Mucosa of gallbladder (tissue), 1 donor: ENCODE results near the gene FAM76B. TPM values are rescaled to one million over a fixed set of nuclear protein-coding genes. Genes with fewer than 3 reads are reported as not detected.

ENCODE experiments used
- DNase-seq: peaks from one replicate; pipeline ENCODE4 v3.0.0-alpha.2; 2020; ENCODE audit warnings: low spot score
- total RNA-seq: library from RNA; stranded (reverse); gene quantifications from one replicate; pipeline ENCODE4 v1.2.1, GENCODE V29; 2021
- donor health status: DM: no; HTN: no; CAD: no.

The FAM76B gene
- total RNA-seq, 1 donor from 2014 or later, result 24.2 TPM

DNA sequence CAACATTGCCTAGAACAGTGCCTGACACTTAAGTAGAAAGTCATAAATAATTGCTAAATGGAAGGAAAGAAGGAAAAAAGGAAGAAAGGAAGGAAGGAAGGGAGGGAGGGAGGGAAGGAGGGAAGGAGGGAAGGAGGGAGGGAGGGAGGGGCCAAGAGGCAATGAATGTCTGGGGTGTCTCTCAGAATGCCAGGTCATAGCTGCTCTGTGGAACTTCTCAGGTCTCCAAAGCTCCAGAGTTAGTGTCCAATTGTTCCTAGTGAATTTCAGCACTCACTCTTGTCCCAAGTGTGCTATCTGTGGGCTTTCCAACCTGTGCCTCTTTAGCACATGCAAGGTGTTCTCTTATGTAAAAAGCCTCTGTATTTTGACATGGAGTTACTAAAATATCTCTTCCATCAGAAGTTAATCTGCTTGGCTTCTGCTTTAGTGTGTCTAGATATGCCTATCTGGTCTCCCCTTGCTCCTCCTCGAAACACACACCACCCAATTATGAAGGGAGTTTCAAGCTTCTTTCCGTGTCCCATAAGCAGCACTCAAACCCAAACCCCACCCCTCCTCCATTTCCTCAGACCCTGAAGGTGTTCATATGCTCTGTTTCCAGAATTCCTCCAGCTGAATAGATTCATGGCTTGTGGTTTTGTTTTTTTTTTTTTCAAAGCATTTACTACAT lies 56.5 kb downstream of the FAM76B start:
- DNase-seq, result no peak

DNA sequence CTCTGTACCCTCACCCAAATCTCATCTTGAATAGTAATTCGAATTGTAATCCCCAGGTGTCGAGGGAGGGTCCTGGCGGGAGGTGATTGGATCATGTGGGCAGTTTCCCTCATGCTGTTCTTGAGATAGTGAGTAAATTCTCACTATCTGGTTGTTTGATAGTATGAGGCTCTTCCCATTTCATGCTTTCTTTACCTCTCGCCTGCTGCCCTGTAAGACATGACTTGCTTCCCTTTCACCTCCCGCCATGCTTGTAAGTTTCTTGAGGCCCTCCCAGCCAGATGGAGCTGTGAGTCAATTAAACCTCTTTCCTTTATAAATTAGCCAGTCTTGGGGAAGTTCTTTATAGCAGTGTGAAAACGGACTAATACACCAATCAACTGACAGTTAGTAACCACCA lies 60.1 kb downstream of the FAM76B start:
- DNase-seq, result no peak

DNA sequence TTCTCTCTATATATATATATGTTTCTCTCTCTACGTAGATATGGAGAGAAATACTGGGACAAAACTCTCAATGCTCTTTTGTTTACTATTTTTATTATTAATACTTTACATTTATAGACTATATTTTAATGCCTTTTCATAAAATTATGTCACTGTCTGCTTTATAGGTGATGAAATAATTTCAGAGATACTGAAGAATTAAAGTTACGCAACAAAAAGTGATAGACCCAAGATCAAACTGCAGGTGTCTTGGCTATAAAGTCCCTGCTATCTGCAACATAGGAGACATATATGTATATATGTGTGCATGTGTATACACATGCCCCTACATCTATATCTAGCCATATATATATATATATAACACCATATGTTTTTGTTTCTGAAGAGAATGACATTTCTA lies 60.8 kb downstream of the FAM76B start:
- DNase-seq, result no peak

DNA sequence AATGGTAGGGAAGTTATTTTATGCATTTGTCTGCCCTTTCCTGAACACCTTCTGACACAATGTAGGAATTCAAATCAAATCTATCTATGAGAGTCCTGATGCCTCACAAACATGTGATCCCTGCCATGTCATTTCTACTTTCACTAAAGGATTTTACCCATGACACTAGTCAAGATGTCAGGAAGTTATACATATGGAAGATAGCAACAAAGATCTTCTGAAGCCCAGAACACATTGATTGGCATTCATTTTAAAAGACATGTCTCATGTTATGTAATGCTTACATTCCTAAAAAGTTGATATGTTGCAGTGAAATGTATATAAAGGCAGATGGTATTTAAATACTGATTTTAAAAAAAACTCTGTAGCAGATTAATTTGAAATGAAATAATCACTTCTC lies 61.5 kb downstream of the FAM76B start:
- DNase-seq, result no peak

DNA sequence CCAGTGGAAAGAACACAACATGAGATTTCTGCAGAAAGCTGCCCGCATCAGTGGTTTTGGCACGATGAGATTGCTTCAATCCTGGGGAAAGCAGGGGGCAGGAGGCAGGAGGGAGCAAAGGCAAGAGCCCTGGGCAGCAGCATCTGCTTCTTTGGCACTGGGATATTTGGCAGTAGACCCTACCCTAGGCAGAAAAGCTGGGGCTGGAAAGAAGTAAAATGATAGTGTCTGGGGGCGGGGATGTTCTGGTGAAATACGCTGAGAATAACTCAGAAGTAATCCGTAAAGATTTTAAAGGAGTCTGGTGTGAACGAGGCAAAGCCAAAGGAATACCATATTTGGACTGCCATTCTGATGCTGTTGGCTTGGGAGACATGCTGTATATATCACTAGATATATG lies 62.0 kb downstream of the FAM76B start:
- no peak for DNase-seq

DNA sequence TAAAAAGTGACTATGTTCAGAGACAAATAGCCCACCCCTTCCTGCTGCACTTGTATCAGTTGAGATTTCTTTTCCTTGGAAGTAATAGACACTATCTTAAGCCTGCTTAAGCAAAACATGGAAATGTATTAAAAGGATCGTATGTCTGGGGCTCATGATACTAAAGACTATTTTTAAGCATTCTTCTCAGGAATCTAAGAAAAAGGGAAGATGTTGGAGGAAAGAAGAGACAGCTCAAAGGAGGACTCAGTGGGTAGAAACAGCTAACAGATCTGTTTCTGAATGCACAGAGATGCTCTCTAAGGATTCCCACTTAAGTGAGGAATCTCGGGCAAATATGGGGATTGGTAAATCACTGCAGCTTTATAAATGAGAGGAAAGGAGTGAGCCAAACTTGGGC lies 62.5 kb downstream of the FAM76B start:
- DNase-seq, result no peak

DNA sequence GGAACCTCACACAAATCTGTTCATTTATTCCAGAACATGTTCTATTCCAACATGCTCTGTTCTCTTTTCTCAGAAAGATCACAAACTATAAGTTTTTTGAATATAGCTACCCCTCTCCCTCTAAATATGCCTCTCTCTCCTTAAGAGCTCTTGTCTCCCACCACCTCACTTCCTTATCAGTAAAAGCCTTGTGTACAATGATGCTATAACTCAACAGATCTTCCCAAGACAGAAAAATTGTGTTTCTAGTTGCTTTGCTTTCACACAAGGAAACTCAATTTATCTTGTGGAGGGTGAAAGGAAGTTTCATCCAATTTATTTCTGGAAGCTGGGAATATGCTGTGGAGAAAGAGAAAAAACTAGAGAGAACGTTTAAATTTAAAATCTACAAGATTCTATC lies 64.4 kb downstream of the FAM76B start:
- DNase-seq, result no peak

DNA sequence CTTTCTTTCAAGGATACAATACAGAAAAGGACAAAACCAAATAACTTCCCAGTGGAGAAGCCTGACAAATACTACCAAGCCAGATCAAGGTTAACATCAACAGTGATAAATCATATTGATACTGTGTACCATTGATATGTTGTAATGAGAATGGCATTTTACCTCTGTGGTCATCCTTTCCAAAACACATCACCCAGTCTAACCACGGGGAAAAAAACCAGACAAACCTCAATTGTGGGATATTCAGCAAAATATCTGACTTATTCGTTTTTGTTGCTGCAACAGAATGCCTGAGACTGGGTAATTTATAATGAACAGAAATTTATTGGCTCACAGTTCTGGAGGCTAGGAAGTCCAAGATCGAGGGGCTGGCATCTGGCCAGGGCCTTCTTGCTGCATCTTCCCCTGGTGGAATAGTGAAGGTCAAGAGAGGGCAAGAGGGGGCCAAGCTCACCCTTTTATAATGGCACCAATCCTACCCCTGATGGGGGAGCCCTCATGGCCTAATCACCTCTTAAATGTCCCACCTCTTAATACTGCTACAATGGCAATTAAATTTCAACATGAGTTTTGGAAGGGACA lies 66.1 kb downstream of the FAM76B start:
- no peak for DNase-seq

DNA sequence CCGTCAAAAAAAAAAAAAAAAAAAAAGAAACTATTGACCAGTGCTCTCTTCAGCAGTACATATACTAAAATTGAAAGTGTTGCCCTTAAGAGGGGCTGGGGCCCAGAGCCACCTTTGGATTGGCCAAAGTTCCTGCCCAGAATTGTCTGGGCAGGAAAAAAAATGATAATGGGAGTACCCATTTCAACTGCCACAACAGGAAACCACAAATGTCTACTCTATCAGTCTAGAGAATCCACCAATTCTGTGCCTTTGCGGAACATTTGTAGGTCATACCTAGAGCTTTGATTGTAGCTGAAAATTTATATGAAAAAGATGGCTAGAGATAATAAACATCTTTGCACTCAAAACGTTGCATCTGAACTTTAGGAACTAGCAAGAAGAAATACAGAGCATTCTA lies 69.4 kb downstream of the FAM76B start:
- DNase-seq, result no peak

Other genes starting within 250 kb of the FAM76B start
- gene CEP57, start 716 bp upstream of the FAM76B start, total RNA-seq, result 82.9 TPM
- 40.2 TPM for gene MTMR2, start 134.3 kb upstream of the FAM76B start, total RNA-seq